Psoas muscle (tissue), 8 donors: ENCODE results near the gene GDPD2. TPM values are rescaled to one million over a fixed set of nuclear protein-coding genes. Genes with fewer than 3 reads are reported as not detected.

Experiments used
- ATAC-seq, 4 donors: fragments of 200-7000 bp; cut with Tn5 transposase; one replicate each; pipeline ENCODE4 v1.9.1; 2020; ENCODE audit warnings: moderate library complexity in 3 of 4, mild to moderate bottlenecking in 2 of 4
- DNase-seq, 2 donors: peaks; one replicate each; pipeline ENCODE4 v3.0.0-alpha.2; 2020
- H3K27ac ChIP-seq: fragments of 200-600 bp; one replicate; pipeline ENCODE4 v1.8.0; 2022
- H3K27me3 ChIP-seq, 3 donors: fragments of 200-600 bp in 1 of 3; one replicate each; pipeline versions ENCODE4 v1.6.1 to v1.8.0; 2013 to 2022; ENCODE audit warnings: low read length in 2 of 3, mild to moderate bottlenecking in 2 of 3, moderate library complexity in 1 of 3; ENCODE audit not compliant: insufficient read depth in 3 of 3
- H3K36me3 ChIP-seq, 2 donors: fragments of 200-600 bp in 1 of 2; one replicate each; pipeline versions ENCODE4 v1.6.1 to v1.8.0; 2013 to 2022; ENCODE audit warnings: low read depth in 1 of 2, mild to moderate bottlenecking in 1 of 2, moderate library complexity in 1 of 2; ENCODE audit not compliant: insufficient read depth in 1 of 2
- H3K4me1 ChIP-seq: fragments of 200-600 bp; one replicate; pipeline ENCODE4 v1.8.0; 2022
- H3K4me3 ChIP-seq: fragments of 200-600 bp; one replicate; pipeline ENCODE4 v1.8.0; 2022; ENCODE audit warnings: mild to moderate bottlenecking
- H3K9me3 ChIP-seq: fragments of 200-600 bp; one replicate; pipeline ENCODE4 v1.8.0; 2022
- CTCF ChIP-seq: fragments of 200-600 bp; IDR thresholded peaks from one replicate; pipeline ENCODE4 v1.8.0; 2022; ENCODE audit warnings: antibody characterized with exemption
- WGBS, 3 donors: extraction: QIAGEN DNeasy Blood & Tissue Kit; methylation state at CpG; one replicate each; pipeline versions ENCODE4 v1.1.6 to v1.1.7; 2013; 5-methylcytosine and 5-hydroxymethylcytosine counted together
- intact Hi-C, 2 donors: fragments of 100-400 bp; cut with DNase I; formaldehyde crosslinking; loops; one replicate each; pipeline versions ENCODE4 v1.11.0 to v1.14.2; 2022
- polyA plus RNA-seq, 3 donors: library from polyadenylated mRNA; stranded (reverse); fragments of 200-250 nt; gene quantifications; one replicate each; pipeline ENCODE4 v1.2.3, GENCODE V29; 2013
- total RNA-seq, 4 donors: library from RNA; stranded (reverse); fragmentation: NEBNext Ultra II Directional in 2 of 4; extraction: Animal tissue kit (Norgen Biotek cat#: 25700) in 2 of 4; gene quantifications; one replicate each; pipeline versions ENCODE4 v1.2.1 to v1.2.4, GENCODE V29; 2021 to 2023
- donor health status: healthy with polysubstance abuse.
- donor health status: DM: no; HTN: no; CAD: no; lungs with moderate emphysema.
- donor health status: Bipolar disorder and iron deficiency.
- donor health status: healthy.
- donor health status: DM: yes; HTN: yes; CAD: no.
- donor health status: DM: no; HTN: no; CAD: no.
- donor health status: DM: no; HTN: no; CAD: no.
- donor health status: DM: yes; HTN: yes; CAD: no.

GDPD2 gene
- total and polyA plus RNA-seq, 7 donors = 0.01 TPM; not detected in 6

GRCh38 chrX:70432936-70433847, 10.1 kb downstream of the GDPD2 start:
- ATAC-seq (no peak), DNase-seq (no peak)
- Histone ChIP-seq H3K9me3 (no peaks in the 10 kb centered on the region), H3K4me3 (peak overlapping the region; percentile 76), H3K36me3 (no peaks in the 10 kb centered on the region), H3K27ac (peak overlapping the region; percentile 89), H3K4me1 (peaks cover 4% of the 10 kb centered on the region), H3K27me3 (peaks cover 0 to 32% (median 0%) of the 10 kb centered on the region in 3 donors)
- no peak for TF ChIP-seq CTCF
- intact Hi-C loops = loop anchor here (2.0 to 10.0 kb wide), 5 partner anchors 146 to 300 kb away; partner anchors contain the start of genes IGBP1 (in 2 of the 2), PDZD11 (in 1 of the 2) and RAB41 (in 1 of the 2)
- 61 to 72% (median 65%) methylated on average over 14 to 15 of the region's 15 CpGs for WGBS, 3 donors

GRCh38 chrX:70433848-70434351, 10.8 kb downstream of the GDPD2 start:
- peak overlapping the region; percentile 76 for H3K4me3 ChIP-seq
- peaks cover 4% of the 10 kb centered on the region for H3K4me1 ChIP-seq
- H3K9me3 ChIP-seq = no peaks in the 10 kb centered on the region
- H3K27ac ChIP-seq = peak overlapping the region; percentile 89
- intact Hi-C loops = loop anchor here (2.0 to 10.0 kb wide), 5 partner anchors 147 to 301 kb away; partner anchors contain the start of genes IGBP1 (in 2 of the 2), PDZD11 (in 1 of the 2) and RAB41 (in 1 of the 2)
- no peaks in the 10 kb centered on the region for H3K36me3 ChIP-seq
- peak; percentile 70 to 83 for DNase-seq
- TF ChIP-seq CTCF = peak; percentile 66
- WGBS, 3 donors = 0 to 28% (median 0%) methylated on average over 15 to 37 of the region's 37 CpGs
- ATAC-seq = peak; percentile 79 to 85 (median 80)
- H3K27me3 ChIP-seq = peaks cover 0 to 31% (median 0%) of the 10 kb centered on the region in 3 donors

GRCh38 chrX:70434352-70434866, 11.3 kb downstream of the GDPD2 start:
- TF ChIP-seq CTCF = no peak
- WGBS, 3 donors = 0 to 38% (median 2%) methylated on average over 20 to 44 of the region's 45 CpGs
- Histone ChIP-seq H3K4me3 (peak overlapping the region; percentile 76), H3K9me3 (no peaks in the 10 kb centered on the region), H3K27me3 (peaks cover 0 to 28% (median 0%) of the 10 kb centered on the region in 3 donors), H3K27ac (peak overlapping the region; percentile 89), H3K36me3 (no peaks in the 10 kb centered on the region), H3K4me1 (peaks cover 4% of the 10 kb centered on the region)
- ATAC-seq = peak; percentile 91 to 94 (median 92)
- peak; percentile 87 to 92 for DNase-seq
- intact Hi-C loops = loop anchor here in 1 of 2 donors (10.0 kb wide), 2 partner anchors 150 to 300 kb away; partner anchors contain the start of genes IGBP1, PDZD11 and RAB41

GRCh38 chrX:70434914-70435586, 11.9 kb downstream of the GDPD2 start:
- ATAC-seq (peak; percentile 67 to 81 (median 78)), DNase-seq (peak; percentile 48 to 78)
- 9 to 46% (median 10%) methylated on average over 17 of the region's 17 CpGs for WGBS, 3 donors
- peak overlapping the region; percentile 76 for H3K4me3 ChIP-seq
- intact Hi-C loops = loop anchor here in 1 of 2 donors (10.0 kb wide), 2 partner anchors 150 to 300 kb away; partner anchors contain the start of genes IGBP1, PDZD11 and RAB41
- peaks cover 0 to 26% (median 0%) of the 10 kb centered on the region in 3 donors for H3K27me3 ChIP-seq
- no peaks in the 10 kb centered on the region for H3K9me3 ChIP-seq
- peak overlapping the region; percentile 89 for H3K27ac ChIP-seq
- no peak for TF ChIP-seq CTCF
- no peaks in the 10 kb centered on the region for H3K36me3 ChIP-seq
- H3K4me1 ChIP-seq = peaks cover 4% of the 10 kb centered on the region
